HEK293 (cell line): ENCODE data around the gene SLAMF7.

ENCODE experiments used
- CTCF ChIA-PET: fragments of 350-600 bp; formaldehyde crosslinking; extraction: SDS; loops from one replicate; lab custom pipeline; 2021; ENCODE audit warnings: antibody characterized with exemption; lab: Yijun Ruan, JAX
- POLR2A ChIA-PET: fragments of 300-600 bp; formaldehyde crosslinking; extraction: SDS; loops from one replicate; lab custom pipeline; 2020; ENCODE audit warnings: antibody characterized with exemption, inconsistent platforms; lab: Yijun Ruan, JAX
- H3K27ac ChIP-seq: fragments of 200-500 bp; sonication (Bioruptor generic); 2 replicates; pipeline ENCODE4 v1.5.1; 2014; ENCODE audit warnings: low read depth, low read length, control low read depth, inconsistent platforms; ENCODE audit errors: extremely low read depth
- H3K36me3 ChIP-seq, 2 experiments: fragments of 200-500 bp in 1 of 2; sonication (Bioruptor generic) in 1 of 2; 1 replicate in 1 of 2; 2 replicates in 1 of 2; pipeline ENCODE4 v1.5.1; 2014 to 2017; ENCODE audit warnings: inconsistent platforms in 2 of 2, low read length in 2 of 2; ENCODE audit not compliant: control insufficient read depth in 2 of 2, insufficient read depth in 1 of 2
- H3K4me1 ChIP-seq: fragments of 200-500 bp; sonication (Bioruptor generic); 2 replicates; pipeline ENCODE4 v1.5.1; 2014; ENCODE audit warnings: mild to moderate bottlenecking, low read length, inconsistent platforms; ENCODE audit not compliant: control insufficient read depth, insufficient read depth
- H3K4me3 ChIP-seq: 2 replicates; pipeline ENCODE4 v1.5.1; 2011; ENCODE audit warnings: low read depth, mild to moderate bottlenecking, control low read depth, low read length, moderate library complexity
- H3K9me3 ChIP-seq: fragments of 200-500 bp; sonication (Bioruptor generic); 2 replicates; pipeline ENCODE4 v1.5.1; 2014; ENCODE audit warnings: low read depth, low read length, inconsistent platforms; ENCODE audit not compliant: control insufficient read depth, insufficient read depth
- BCL6B ChIP-seq: fragments of 450-650 bp; formaldehyde crosslinking; IDR thresholded peaks from 2 replicates; pipeline ENCODE4 v1.5.1; 2017; ENCODE audit warnings: missing biosample characterization, missing genetic modification characterization
- ELK4 ChIP-seq: IDR thresholded peaks from 2 replicates; pipeline ENCODE4 v1.6.1; 2011; ENCODE audit warnings: mild to moderate bottlenecking, low read depth, low read length, borderline replicate concordance
- KLF17 ChIP-seq: fragments of 450-650 bp; formaldehyde crosslinking; IDR thresholded peaks from 2 replicates; pipeline ENCODE4 v1.5.1; 2016; ENCODE audit warnings: missing biosample characterization, missing genetic modification characterization
- KLF7 ChIP-seq: fragments of 450-650 bp; formaldehyde crosslinking; IDR thresholded peaks from 2 replicates; pipeline ENCODE4 v1.5.1; 2016; ENCODE audit warnings: missing biosample characterization, missing genetic modification characterization, borderline replicate concordance
- MYNN ChIP-seq: fragments of 450-650 bp; formaldehyde crosslinking; IDR thresholded peaks from 2 replicates; pipeline ENCODE4 v1.5.1; 2016; ENCODE audit warnings: missing biosample characterization, missing genetic modification characterization, borderline replicate concordance
- REPIN1 ChIP-seq: fragments of 450-650 bp; formaldehyde crosslinking; IDR thresholded peaks from 2 replicates; pipeline ENCODE4 v1.5.1; 2017; ENCODE audit warnings: missing biosample characterization, missing genetic modification characterization, low read depth
- ZBTB21 ChIP-seq: fragments of 450-650 bp; formaldehyde crosslinking; IDR thresholded peaks from 2 replicates; pipeline ENCODE4 v1.5.1; 2017; ENCODE audit warnings: missing biosample characterization, missing genetic modification characterization
- ZFP41 ChIP-seq: fragments of 450-650 bp; formaldehyde crosslinking; IDR thresholded peaks from 2 replicates; pipeline ENCODE4 v1.5.1; 2016; ENCODE audit warnings: missing biosample characterization, missing genetic modification characterization, borderline replicate concordance
- ZNF155 ChIP-seq: fragments of 450-650 bp; formaldehyde crosslinking; IDR thresholded peaks from 2 replicates; pipeline ENCODE4 v1.5.1; 2016; ENCODE audit warnings: missing biosample characterization, missing genetic modification characterization
- ZNF362 ChIP-seq: fragments of 450-650 bp; formaldehyde crosslinking; IDR thresholded peaks from 2 replicates; pipeline ENCODE4 v1.5.1; 2016; ENCODE audit warnings: missing biosample characterization, missing genetic modification characterization
- ZNF394 ChIP-seq: fragments of 450-650 bp; formaldehyde crosslinking; IDR thresholded peaks from 2 replicates; pipeline ENCODE4 v1.5.1; 2016; ENCODE audit warnings: missing biosample characterization, missing genetic modification characterization, mild to moderate bottlenecking, moderate library complexity, borderline replicate concordance
- ZNF423 ChIP-seq: fragments of 450-650 bp; formaldehyde crosslinking; IDR thresholded peaks from 2 replicates; pipeline ENCODE4 v1.5.1; 2016; ENCODE audit warnings: missing biosample characterization, missing genetic modification characterization
- ZNF449 ChIP-seq: fragments of 450-650 bp; formaldehyde crosslinking; IDR thresholded peaks from 2 replicates; pipeline ENCODE4 v1.5.1; 2017; ENCODE audit warnings: missing biosample characterization, mild to moderate bottlenecking, missing genetic modification characterization, moderate library complexity
- ZNF514 ChIP-seq: fragments of 450-650 bp; formaldehyde crosslinking; IDR thresholded peaks from 2 replicates; pipeline ENCODE4 v1.5.1; 2016; ENCODE audit warnings: missing biosample characterization, missing genetic modification characterization
- ZNF544 ChIP-seq: fragments of 450-650 bp; formaldehyde crosslinking; IDR thresholded peaks from 2 replicates; pipeline ENCODE4 v1.5.0; 2017; ENCODE audit warnings: missing biosample characterization, missing genetic modification characterization
- ZNF645 ChIP-seq: fragments of 450-650 bp; formaldehyde crosslinking; IDR thresholded peaks from 2 replicates; pipeline ENCODE4; 2016; ENCODE audit warnings: missing biosample characterization, missing genetic modification characterization
- ZNF670 ChIP-seq: fragments of 450-650 bp; formaldehyde crosslinking; IDR thresholded peaks from 2 replicates; pipeline ENCODE4 v1.5.1; 2016; ENCODE audit warnings: missing biosample characterization, missing genetic modification characterization, low read depth

SLAMF7 gene

DNA sequence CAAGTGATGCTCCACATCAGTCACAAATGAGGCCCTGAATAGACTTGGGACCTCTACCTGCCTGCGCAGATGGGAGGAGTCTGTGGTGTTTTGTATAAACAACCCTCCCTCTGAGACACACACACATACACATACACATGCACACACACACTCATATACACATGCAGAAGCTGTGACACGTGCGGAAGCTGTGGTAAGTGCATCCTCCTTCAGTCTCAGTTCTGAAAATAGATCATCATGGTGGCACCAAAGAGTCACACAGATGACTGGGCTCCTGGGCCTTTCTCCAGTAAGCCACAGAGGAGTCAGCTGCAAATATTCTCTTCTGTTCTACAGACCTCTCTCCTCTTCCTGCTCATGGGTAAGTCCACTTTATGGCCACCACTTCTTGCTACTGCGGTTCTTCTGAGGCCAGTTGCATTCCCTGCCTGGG, 56.9 kb downstream of the SLAMF7 start, which contains the start of gene LY9:
TSS of gene LY9 (plus strand) at position 224 of the 433 bp plus-strand sequence. CDS start at position 238, 14 bp downstream.
- no peak within 1 kb of the TSS for H3K4me3 ChIP-seq
- POLR2A ChIA-PET, result no interaction called here
- no peaks in the 10 kb centered on the region for H3K9me3 ChIP-seq
- no peaks in the 10 kb centered on the region for H3K36me3 ChIP-seq
- H3K27ac ChIP-seq, result no peak within 1 kb of the TSS
- TF ChIP-seq KLF17 (no peak), KLF7 (tag by site-specific recombination) (no peak), ZNF362 (tag by site-specific recombination) (no peak), MYNN (tag by site-specific recombination) (no peak), ZNF423 (tag by site-specific recombination) (no peak), REPIN1 (no peak), ZNF449 (tag by site-specific recombination) (no peak), ZNF544 (tag by site-specific recombination) (no peak), ZNF670 (tag by site-specific recombination) (no peak), ZNF514 (no peak), ZBTB21 (tag by site-specific recombination) (no peak), ZFP41 (tag by site-specific recombination) (no peak)
- no peaks in the 10 kb centered on the region for H3K4me1 ChIP-seq
- CTCF ChIA-PET, result interaction anchor here (1.6 kb wide), 1 partner anchor 18 kb away, joined by 5 read pairs; no protein-coding TSS in a partner anchor

GRCh38 chr1:160797271-160797709, 58.2 kb downstream of the SLAMF7 start:
- TF ChIP-seq ZNF155 (tag by site-specific recombination), result no peak
- no peak for TF ChIP-seq ELK4
- TF ChIP-seq ZNF645 (tag by site-specific recombination), result no peak
- no peak for TF ChIP-seq BCL6B (tag by site-specific recombination)
- no peak for TF ChIP-seq ZNF394 (tag by site-specific recombination)
- Histone ChIP-seq H3K4me1 (no peaks in the 10 kb centered on the region), H3K36me3 (no peaks in the 10 kb centered on the region), H3K4me3 (no peak overlapping the region), H3K9me3 (no peaks in the 10 kb centered on the region), H3K27ac (no peak overlapping the region)
- ChIA-PET CTCF (interaction anchor here (2.4 kb wide), 1 partner anchor 17 kb away, joined by 12 read pairs; no protein-coding TSS in a partner anchor), POLR2A (no interaction called here)
